ENCODE measurements around the gene CCDC88A.

DNA sequence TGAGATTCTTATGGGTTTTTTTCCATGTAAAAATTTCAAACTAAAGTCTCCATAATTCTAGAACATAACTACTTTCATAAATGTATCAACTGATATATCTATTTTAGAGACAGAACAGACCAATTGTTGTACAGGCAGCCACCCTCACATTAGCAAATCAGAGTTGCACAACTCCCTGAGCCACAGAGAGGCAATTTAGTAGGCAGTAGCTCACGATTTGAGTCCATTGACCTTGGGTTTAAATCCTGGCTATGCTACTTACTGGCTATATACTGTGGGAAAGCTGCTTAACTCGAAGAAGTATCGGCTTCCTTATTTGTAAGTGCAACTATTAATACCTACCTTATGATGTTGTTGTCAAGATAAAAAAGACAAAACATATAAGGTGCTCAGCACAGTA is 166.8 kb downstream of the CCDC88A start:
- TF ChIP-seq, protein P1, sequence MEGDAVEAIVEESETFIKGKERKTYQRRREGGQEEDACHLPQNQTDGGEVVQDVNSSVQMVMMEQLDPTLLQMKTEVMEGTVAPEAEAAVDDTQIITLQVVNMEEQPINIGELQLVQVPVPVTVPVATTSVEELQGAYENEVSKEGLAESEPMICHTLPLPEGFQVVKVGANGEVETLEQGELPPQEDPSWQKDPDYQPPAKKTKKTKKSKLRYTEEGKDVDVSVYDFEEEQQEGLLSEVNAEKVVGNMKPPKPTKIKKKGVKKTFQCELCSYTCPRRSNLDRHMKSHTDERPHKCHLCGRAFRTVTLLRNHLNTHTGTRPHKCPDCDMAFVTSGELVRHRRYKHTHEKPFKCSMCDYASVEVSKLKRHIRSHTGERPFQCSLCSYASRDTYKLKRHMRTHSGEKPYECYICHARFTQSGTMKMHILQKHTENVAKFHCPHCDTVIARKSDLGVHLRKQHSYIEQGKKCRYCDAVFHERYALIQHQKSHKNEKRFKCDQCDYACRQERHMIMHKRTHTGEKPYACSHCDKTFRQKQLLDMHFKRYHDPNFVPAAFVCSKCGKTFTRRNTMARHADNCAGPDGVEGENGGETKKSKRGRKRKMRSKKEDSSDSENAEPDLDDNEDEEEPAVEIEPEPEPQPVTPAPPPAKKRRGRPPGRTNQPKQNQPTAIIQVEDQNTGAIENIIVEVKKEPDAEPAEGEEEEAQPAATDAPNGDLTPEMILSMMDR (IDR thresholded peaks at IDR 0.05; ENCODE audit: poor library complexity) = no peak
- no peak for TF ChIP-seq EZH2phosphoT487 (IDR thresholded peaks at IDR 0.05; ENCODE audit: low read depth, severe bottlenecking, unreplicated experiment)

Data from hepatocyte (in vitro differentiated cells).